Natural killer cell treated with Interleukin-12 subunit alpha and Interleukin-12 subunit beta and Interleukin-15 and Interleukin-18, amount 100 ng/mL, for 72 hours (primary cell): Measurements from ENCODE around the gene P3H2. TPM values are rescaled to one million over a fixed set of nuclear protein-coding genes. Genes with fewer than 3 reads are reported as not detected.
A peak's percentile ranks its signal among the peaks of the same experiment; 100 is the strongest.

Experiments
- ATAC-seq, 2 donors: fragments of 150-1000 bp; cut with Tn5 transposase in 1 of 2; sonication (Bioruptor Pico), chemical (Tn5 transposase) in 1 of 2; 2 replicates each; pipeline ENCODE4 v1.10.0; 2021
- DNase-seq: peaks from one replicate; pipeline ENCODE4 v3.0.0; 2022; ENCODE audit warnings: low spot score
- H3K27ac Mint-ChIP-seq, 2 donors: 1 replicate in 1 of 2; 2 replicates in 1 of 2; pipeline ENCODE4 v1.8.0; 2022; ENCODE audit warnings: mixed read lengths in 2 of 2, mild to moderate bottlenecking in 1 of 2, moderate library complexity in 1 of 2
- H3K27me3 Mint-ChIP-seq, 2 donors: 1 replicate in 1 of 2; 2 replicates in 1 of 2; pipeline ENCODE4 v1.8.0; 2022; ENCODE audit warnings: mixed read lengths in 2 of 2
- H3K36me3 Mint-ChIP-seq: one replicate; pipeline ENCODE4 v1.8.0; 2022; ENCODE audit warnings: mixed read lengths
- H3K4me1 Mint-ChIP-seq, 2 donors: 1 replicate in 1 of 2; 2 replicates in 1 of 2; pipeline ENCODE4 v1.8.0; 2022; ENCODE audit warnings: low read depth in 2 of 2, mixed read lengths in 2 of 2, mild to moderate bottlenecking in 1 of 2
- H3K4me3 Mint-ChIP-seq: one replicate; pipeline ENCODE4 v1.8.0; 2022; ENCODE audit warnings: mixed read lengths
- H3K9me3 Mint-ChIP-seq: 2 replicates; pipeline ENCODE4 v1.8.0; 2022; ENCODE audit warnings: mixed read lengths
- total RNA-seq, 2 donors: library from RNA; stranded (reverse); gene quantifications; one replicate each; pipeline ENCODE4 v1.2.3, GENCODE V29; 2022

Gene P3H2
- total RNA-seq, 2 donors from 2014 or later = not detected

- H3K27ac Mint-ChIP-seq = no peak overlapping the region
- H3K4me3 Mint-ChIP-seq = no peak overlapping the region
- H3K27me3 Mint-ChIP-seq = peaks cover 5 to 14% of the 10 kb centered on the region in 2 donors
- H3K4me1 Mint-ChIP-seq = no peaks in the 10 kb centered on the region
- no peaks in the 10 kb centered on the region for H3K36me3 Mint-ChIP-seq
- DNase-seq = no peak
- ATAC-seq = no peak
- peaks cover 3% of the 10 kb centered on the region for H3K9me3 Mint-ChIP-seq
Measured at GRCh38 chr3:190142041-190142440, 21.3 kb upstream of the P3H2 start.

GRCh38 chr3:190139365-190139764, 18.7 kb upstream of the P3H2 start:
- H3K36me3 Mint-ChIP-seq = no peaks in the 10 kb centered on the region
- no peaks in the 10 kb centered on the region for H3K4me1 Mint-ChIP-seq
- peaks cover 2% of the 10 kb centered on the region for H3K9me3 Mint-ChIP-seq
- DNase-seq = no peak
- no peak overlapping the region for H3K27ac Mint-ChIP-seq
- H3K4me3 Mint-ChIP-seq = no peak overlapping the region
- ATAC-seq = no peak
- peaks cover 5 to 6% of the 10 kb centered on the region in 2 donors for H3K27me3 Mint-ChIP-seq

- Mint-ChIP-seq H3K27me3 (peaks cover 6% of the 10 kb centered on the region in 2 donors), H3K27ac (no peak overlapping the region), H3K9me3 (peaks cover 2% of the 10 kb centered on the region), H3K4me3 (no peak overlapping the region), H3K4me1 (no peaks in the 10 kb centered on the region), H3K36me3 (no peaks in the 10 kb centered on the region)
- ATAC-seq (no peak), DNase-seq (no peak)
Measured at GRCh38 chr3:190132371-190132770, 11.7 kb upstream of the P3H2 start.

DNA sequence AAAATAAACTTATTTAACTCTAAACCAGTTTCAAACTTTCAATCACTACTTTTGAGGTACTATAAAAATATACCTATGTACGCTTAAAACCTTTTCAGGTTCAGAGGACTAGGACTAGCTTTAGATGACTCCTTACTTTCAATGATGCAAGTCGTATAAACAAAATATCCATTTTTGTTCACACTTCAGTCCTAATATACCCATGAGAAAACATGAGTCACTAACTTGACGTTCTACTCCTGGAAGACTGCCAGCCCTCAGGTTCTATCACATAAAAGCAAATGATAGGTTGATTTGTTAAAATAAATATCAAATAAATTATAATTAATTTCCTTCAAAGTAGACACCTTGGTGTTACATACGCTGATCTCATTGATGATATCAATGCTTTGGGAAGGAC, 10.6 kb upstream of the P3H2 start:
- Mint-ChIP-seq H3K27ac (no peak overlapping the region), H3K27me3 (peaks cover 0 to 6% of the 10 kb centered on the region in 2 donors), H3K4me3 (no peak overlapping the region), H3K36me3 (no peaks in the 10 kb centered on the region), H3K4me1 (no peaks in the 10 kb centered on the region), H3K9me3 (no peaks in the 10 kb centered on the region)
- DNase-seq (no peak), ATAC-seq (no peak)

DNA sequence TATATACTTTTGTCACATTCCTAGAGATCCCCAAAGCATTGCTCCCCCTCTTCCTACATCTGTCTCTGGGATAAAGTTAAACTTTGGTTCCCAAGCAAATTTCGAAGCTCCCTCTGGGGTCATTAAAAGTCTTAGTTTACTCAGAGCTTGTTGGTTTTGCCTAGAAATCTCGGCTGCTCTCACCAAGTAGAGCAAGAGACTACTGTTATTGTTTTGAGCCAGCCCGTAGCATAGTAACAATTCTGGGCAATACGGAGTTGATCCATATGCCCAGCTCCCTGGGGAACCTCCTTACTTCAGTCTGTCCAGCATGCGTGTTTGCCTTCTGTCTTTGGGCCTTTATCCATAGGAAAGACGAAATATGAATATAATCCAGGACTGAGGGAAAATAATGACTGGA, 10.0 kb upstream of the P3H2 start:
- no peak for DNase-seq
- no peak for ATAC-seq
- no peaks in the 10 kb centered on the region for H3K36me3 Mint-ChIP-seq
- peaks cover 0 to 6% of the 10 kb centered on the region in 2 donors for H3K27me3 Mint-ChIP-seq
- no peaks in the 10 kb centered on the region for H3K9me3 Mint-ChIP-seq
- no peak overlapping the region for H3K27ac Mint-ChIP-seq
- no peaks in the 10 kb centered on the region for H3K4me1 Mint-ChIP-seq
- H3K4me3 Mint-ChIP-seq = no peak overlapping the region

DNA sequence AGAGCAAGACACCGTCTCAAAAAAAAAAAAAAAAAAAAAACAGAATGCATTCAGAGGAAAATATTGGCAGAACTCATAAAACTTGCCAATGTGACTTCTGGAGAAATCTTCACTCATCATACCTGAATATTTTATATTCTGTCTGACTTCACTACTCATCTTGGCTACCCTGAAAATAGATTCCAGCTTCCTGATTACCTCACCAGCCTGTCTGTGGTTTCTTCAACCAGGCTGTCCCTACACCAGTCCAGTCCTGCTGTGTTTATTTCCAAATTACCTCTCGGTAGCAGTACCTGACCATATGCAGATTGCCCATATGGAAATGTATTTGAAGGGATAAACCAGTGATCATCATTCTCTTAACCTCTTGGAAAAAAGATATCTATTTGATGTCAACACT, 9.3 kb upstream of the P3H2 start:
- ATAC-seq (no peak), DNase-seq (no peak)
- no peak overlapping the region for H3K4me3 Mint-ChIP-seq
- H3K27ac Mint-ChIP-seq = no peak overlapping the region
- peaks cover 0 to 6% of the 10 kb centered on the region in 2 donors for H3K27me3 Mint-ChIP-seq
- no peaks in the 10 kb centered on the region for H3K36me3 Mint-ChIP-seq
- H3K9me3 Mint-ChIP-seq = no peaks in the 10 kb centered on the region
- no peaks in the 10 kb centered on the region for H3K4me1 Mint-ChIP-seq

- Mint-ChIP-seq H3K4me1 (no peaks in the 10 kb centered on the region), H3K27ac (no peak overlapping the region), H3K27me3 (peaks cover 2 to 11% of the 10 kb centered on the region in 2 donors), H3K36me3 (no peaks in the 10 kb centered on the region), H3K4me3 (no peak overlapping the region), H3K9me3 (no peaks in the 10 kb centered on the region)
- DNase-seq (no peak), ATAC-seq (no peak)
Measured at GRCh38 chr3:190127797-190128196, 7.1 kb upstream of the P3H2 start.

DNA sequence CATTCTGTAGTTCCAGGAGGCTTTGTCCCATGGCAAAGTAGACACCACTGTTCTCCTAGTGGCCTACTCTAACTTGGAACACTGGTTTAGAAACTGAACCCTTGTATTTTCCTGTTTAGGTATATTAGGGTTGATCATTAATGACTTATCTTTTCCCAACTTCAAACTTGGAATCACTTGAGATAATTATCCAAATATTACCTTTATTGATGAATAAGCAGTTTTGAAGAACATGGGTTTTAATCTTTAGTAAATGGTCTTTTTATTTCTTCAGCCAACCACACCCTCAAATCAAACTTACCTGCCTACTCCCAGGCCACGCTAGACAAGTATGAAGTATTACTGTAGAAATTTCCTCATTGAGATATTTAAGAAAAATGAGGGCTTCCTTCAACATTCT, 6.5 kb upstream of the P3H2 start:
- peaks cover 7 to 11% of the 10 kb centered on the region in 2 donors for H3K27me3 Mint-ChIP-seq
- no peak overlapping the region for H3K27ac Mint-ChIP-seq
- H3K9me3 Mint-ChIP-seq = no peaks in the 10 kb centered on the region
- no peak overlapping the region for H3K4me3 Mint-ChIP-seq
- DNase-seq = no peak
- H3K36me3 Mint-ChIP-seq = no peaks in the 10 kb centered on the region
- no peaks in the 10 kb centered on the region for H3K4me1 Mint-ChIP-seq
- ATAC-seq = no peak

DNA sequence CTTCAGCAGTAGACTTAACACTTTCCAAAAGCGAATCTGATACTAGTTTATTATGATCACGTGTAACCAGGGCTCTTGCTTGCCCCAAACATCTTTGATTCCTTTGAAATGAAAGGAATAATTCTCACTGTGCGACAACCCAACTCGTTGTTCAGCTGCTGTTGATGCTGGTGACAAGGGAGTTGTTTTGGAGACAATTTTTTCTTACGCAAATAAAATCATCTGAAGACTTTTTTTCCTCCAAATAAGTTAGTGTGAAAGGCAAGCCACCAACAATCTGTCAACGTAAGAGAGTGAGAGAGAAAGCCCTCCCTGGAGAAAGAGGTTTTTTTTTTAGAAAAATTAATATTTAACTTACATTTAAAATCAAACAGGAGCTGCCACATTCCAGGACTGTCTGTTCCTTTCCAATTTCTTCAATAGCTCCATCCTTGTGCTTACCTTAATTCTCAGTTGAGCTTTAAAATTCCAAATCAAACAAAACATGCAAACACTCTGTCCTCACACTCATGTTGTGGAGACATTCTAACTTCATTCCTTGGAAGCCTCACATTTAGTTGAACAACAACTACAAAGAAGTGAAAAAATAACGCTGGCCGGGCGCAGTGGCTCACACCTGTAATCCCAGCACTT, 4.9 kb upstream of the P3H2 start:
- no peak for ATAC-seq
- Mint-ChIP-seq H3K36me3 (no peaks in the 10 kb centered on the region), H3K27me3 (peaks cover 10 to 11% of the 10 kb centered on the region in 2 donors), H3K9me3 (no peaks in the 10 kb centered on the region), H3K4me3 (no peak overlapping the region), H3K27ac (no peak overlapping the region), H3K4me1 (no peaks in the 10 kb centered on the region)
- DNase-seq = no peak

DNA sequence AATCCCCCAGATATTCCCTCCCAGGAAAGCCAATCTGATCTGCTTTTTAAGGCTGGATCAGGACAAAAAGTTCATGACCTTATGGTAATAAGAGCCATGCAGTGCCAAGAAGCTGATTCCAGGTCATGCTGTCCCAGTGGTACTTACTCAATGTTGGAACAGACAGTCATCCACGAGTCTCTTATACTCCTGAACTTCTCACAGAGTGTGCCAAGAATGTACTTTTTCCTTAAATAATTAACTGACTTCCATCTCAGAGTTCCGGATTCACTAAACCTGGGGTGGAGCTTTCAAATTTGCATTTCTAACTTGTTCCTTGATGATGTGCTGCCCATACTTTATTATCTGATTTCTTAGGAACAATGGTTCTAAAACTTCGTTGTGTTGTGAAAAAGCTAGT, 3.4 kb upstream of the P3H2 start:
- no peak for ATAC-seq
- H3K27ac Mint-ChIP-seq = no peak overlapping the region
- no peaks in the 10 kb centered on the region for H3K9me3 Mint-ChIP-seq
- H3K27me3 Mint-ChIP-seq = peaks cover 18 to 23% of the 10 kb centered on the region in 2 donors
- no peak for DNase-seq
- H3K4me1 Mint-ChIP-seq = peaks cover 3 to 6% of the 10 kb centered on the region in 2 donors
- H3K36me3 Mint-ChIP-seq = peaks cover 7% of the 10 kb centered on the region
- no peak overlapping the region for H3K4me3 Mint-ChIP-seq

DNA sequence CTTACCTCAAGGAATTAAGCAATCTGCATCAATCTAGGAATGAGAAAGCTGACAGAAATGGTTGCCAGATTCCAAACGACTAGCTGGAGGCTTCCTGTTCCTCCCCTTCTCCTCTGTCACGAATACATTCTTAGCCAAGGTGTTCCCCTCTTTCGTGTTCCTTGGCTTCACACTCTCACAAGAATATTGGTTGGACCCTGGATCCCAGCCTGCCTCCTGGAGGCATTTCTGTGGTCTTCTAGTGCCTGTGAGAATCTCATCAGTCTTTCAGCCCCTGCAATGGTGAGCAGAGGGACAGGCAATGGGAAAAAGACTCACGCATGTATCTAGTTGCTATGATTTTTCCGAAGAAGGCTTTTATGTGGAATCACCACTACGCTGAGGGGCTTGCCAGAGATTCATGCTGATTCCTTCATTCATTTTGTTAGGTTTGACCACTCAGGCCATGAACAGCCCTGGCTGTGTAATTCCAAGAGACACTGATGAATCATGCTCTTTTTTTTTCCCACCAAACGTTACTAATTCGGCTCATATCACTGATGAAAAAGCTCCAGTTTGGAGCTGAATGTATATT, 1.6 kb upstream of the P3H2 start:
- Mint-ChIP-seq H3K9me3 (no peaks in the 10 kb centered on the region), H3K4me1 (peaks cover 3 to 6% of the 10 kb centered on the region in 2 donors), H3K4me3 (no peak overlapping the region), H3K27ac (no peak overlapping the region), H3K36me3 (peaks cover 7% of the 10 kb centered on the region), H3K27me3 (peaks cover 24 to 26% of the 10 kb centered on the region in 2 donors)
- ATAC-seq (no peak), DNase-seq (no peak)

- peaks cover 3 to 6% of the 10 kb centered on the region in 2 donors for H3K4me1 Mint-ChIP-seq
- ATAC-seq = no peak
- H3K36me3 Mint-ChIP-seq = peaks cover 7% of the 10 kb centered on the region
- DNase-seq = no peak
- no peak overlapping the region for H3K4me3 Mint-ChIP-seq
- H3K9me3 Mint-ChIP-seq = no peaks in the 10 kb centered on the region
- H3K27ac Mint-ChIP-seq = no peak overlapping the region
- peaks cover 26% of the 10 kb centered on the region in 2 donors for H3K27me3 Mint-ChIP-seq
Measured at GRCh38 chr3:190121383-190121782, 686 bp upstream of the P3H2 start.

DNA sequence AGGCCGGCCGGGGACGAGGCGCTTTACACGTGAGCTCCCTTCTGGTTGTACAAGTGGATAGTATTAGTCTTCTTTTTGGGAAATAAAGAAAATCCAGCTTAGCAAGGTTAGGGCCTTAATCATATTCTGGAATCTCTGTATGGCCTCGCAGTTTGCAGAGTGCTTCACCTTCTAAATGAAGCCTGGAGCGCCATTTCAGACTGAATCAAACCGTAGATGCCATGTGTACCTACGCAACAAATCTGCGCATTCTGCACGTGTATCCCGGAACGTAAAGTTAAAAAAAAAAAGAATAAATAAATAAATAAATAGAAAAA, 322 bp upstream of the P3H2 start:
- Mint-ChIP-seq H3K27ac (no peak overlapping the region), H3K27me3 (peaks cover 26% of the 10 kb centered on the region in 2 donors), H3K36me3 (peaks cover 7% of the 10 kb centered on the region), H3K9me3 (no peaks in the 10 kb centered on the region), H3K4me3 (no peak overlapping the region), H3K4me1 (peaks cover 3 to 6% of the 10 kb centered on the region in 2 donors)
- DNase-seq = no peak
- ATAC-seq = no peak

DNA sequence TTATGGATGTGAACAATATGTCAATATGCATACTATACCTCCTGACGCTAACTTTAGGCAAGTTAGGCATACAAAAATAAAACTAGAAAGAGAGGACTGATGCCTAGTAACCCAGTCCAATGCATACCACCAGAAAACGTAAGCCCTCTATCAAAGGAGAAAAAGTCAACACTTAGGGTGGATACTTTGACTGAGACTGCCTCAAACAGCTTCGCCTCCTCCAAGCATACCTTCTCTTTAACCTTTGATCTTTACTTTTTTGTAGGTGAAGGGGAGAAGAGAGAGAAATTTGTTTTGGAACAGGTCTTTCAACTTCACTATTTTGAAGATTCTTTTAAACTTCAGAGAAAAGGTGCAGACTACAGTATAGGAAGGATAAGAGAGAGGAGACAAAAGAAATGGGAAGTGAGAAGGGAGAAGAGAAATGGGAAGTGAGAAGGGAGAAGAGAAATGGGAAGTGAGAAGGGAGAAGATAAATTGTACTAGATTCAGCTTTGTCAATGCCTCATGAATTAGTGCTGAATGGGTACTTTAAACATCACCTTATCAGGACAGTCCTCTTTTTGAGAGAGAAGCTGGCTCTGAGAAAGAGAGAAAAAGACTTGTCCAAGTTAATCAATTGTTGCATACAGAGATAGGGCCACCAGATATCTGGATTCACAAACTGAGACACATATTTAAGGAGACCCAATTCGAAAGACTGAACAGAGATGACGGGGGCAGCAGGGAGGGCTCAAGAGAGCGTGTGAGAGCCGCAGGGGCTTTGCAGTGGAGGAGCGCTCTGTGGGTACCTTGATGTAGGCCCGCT, 1.0 kb downstream of the P3H2 start:
- Mint-ChIP-seq H3K4me1 (peaks cover 3 to 6% of the 10 kb centered on the region in 2 donors), H3K4me3 (peak overlapping the region; percentile 14), H3K27me3 (peaks cover 26 to 28% of the 10 kb centered on the region in 2 donors), H3K36me3 (peaks cover 7% of the 10 kb centered on the region), H3K9me3 (no peaks in the 10 kb centered on the region), H3K27ac (no peak overlapping the region)
- DNase-seq (no peak), ATAC-seq (no peak)
